ENCODE measurements around the gene EFNA1.
"Not testable (repeated sequence)": the region's sequence is repeated elsewhere in the genome, so short reads cannot be mapped to it uniquely, and the experiment has no call there.

The EFNA1 gene

DNA sequence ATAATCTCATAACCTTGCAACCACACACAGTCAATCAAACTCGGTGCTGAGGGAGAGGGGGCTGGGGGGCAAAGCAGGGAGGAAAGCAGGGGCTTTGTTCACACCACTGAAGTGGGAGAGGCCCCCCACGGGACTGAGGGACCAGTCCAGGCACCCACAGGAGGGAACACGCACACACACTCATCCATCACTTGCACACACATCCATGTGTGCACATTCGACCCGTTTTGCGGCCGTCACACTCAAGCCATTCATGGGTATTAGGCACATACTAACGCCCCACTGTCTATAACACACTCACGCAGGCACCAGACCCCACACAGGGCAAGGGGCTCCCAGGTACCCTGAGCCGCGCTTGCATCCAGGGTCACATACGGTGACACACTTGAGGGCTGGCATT, 35.0 kb upstream of the EFNA1 start:
- DNase-seq: no peak

GRCh38 chr1:155093911-155094621, 33.6 kb upstream of the EFNA1 start:
- DNase-seq: no peak

- no peak for DNase-seq
Measured at GRCh38 chr1:155094622-155094948, 33.1 kb upstream of the EFNA1 start.

- DNase-seq: no peak
Measured at GRCh38 chr1:155099331-155099730, 28.3 kb upstream of the EFNA1 start.

GRCh38 chr1:155103325-155103724, 24.4 kb upstream of the EFNA1 start:
- no peak for DNase-seq

DNA sequence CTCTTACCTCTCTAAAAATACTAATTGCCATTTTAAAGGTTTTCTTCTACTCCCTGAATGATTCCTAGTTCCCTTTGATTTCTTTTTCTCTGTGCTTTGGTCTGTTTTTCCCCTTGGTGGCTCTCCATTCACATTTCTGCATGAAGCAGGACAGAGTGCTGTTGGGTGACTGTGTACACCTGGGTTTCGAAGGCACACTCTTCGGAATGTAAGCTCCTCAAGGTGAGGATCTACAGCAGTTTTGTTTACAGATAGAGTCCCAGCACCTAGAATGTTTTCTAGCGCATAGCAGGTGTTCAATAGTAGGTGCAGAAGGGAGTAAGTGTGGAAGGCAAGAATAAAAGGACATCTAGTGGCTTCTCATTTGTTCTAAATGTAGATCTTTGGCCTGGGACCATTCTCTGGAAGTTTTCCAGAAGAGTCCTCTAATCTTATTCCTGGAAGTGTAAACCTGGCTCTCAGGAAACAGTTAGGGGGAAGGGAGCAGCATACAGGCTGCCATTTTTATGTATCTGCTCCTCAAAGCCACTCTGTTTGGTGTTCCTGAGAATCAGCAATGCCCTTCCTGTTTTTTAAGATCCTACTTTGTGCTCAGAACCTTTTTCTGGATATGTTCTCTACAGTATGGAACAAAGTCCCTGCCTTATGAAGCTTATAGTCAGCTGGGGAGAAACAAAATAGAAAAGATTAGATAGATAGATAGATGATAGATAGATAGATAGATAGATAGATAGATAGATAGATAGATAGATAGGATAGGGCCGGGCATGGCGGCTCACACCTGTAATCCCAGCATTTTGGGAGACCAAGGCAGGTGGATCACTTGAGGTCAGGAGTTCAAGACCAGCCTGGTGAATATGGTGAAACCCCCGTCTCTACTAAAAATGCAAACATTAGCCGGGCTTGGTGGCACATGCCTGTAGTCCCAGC, 22.8 kb upstream of the EFNA1 start:
- no peak for DNase-seq

- DNase-seq: no peak
Measured at GRCh38 chr1:155105604-155106011, 22.1 kb upstream of the EFNA1 start.

GRCh38 chr1:155106862-155107261, 20.8 kb upstream of the EFNA1 start:
- no peak for DNase-seq

- DNase-seq: no peak
Measured at GRCh38 chr1:155107309-155108264, 20.1 kb upstream of the EFNA1 start.

- no peak for DNase-seq
Measured at GRCh38 chr1:155108296-155108695, 19.4 kb upstream of the EFNA1 start.

GRCh38 chr1:155110381-155110780, 17.3 kb upstream of the EFNA1 start:
- DNase-seq: no peak

GRCh38 chr1:155110826-155111225, 16.9 kb upstream of the EFNA1 start:
- no peak for DNase-seq

DNA sequence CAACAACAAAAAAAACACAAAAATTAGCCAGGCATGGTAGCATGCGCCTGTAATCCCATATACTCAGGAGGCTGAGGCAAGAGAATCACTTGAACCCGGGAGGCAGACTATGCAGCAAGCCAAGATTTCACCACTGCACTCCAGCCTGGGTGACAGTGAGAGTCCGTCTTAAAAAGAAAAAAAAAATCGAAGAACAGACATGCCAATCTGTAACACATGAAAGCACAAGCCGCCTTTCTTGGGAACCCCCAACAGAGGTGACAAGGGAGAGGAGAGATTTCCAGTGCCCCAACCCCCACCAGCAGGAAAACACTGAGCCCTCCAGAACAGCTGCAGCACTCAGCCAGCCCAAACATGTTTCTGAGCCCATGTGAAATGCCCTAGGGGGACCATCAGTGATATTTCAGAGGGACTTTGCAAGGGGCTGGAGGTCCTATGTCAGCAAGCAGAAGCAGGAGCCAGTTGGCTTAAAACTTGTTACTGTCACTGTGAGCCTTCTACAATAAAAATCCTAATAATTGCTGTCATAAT, 14.2 kb upstream of the EFNA1 start:
- DNase-seq: no peak

DNA sequence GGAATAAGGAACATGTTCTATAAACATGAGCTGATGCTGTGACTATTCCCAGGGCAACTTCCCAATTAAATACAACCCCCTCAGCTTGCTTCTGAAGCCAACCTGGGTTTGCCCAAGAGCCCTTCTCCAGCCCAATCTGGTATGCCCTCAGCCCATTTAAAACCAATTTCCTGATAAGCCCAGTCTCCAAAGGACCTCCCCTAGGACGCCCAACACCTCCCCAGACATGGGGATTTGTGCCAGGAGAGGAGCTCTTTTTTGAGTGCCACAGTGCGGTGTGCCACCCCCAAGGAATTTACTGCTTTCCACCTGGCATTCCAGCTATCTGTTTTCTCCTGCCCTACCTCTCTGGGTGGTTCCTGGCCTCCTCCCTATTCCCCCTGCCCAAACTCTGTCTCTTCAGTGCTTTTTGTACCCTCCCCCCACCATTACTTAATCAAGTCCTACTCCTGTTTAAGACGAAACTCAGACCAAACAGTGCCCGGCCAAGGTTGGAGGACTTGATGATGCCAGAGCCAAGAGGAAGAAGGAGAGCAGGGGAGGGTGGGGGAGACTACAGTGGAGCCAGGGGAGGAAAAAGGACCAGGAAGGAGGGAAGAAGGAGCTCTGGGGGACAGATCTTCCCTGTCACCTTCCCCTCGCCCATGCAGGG, 11.4 kb upstream of the EFNA1 start:
- DNase-seq: no peak

- DNase-seq: no peak
Measured at GRCh38 chr1:155117610-155118009, 10.1 kb upstream of the EFNA1 start.

GRCh38 chr1:155118090-155118489, 9.6 kb upstream of the EFNA1 start:
- not testable (repeated sequence) for DNase-seq

DNA sequence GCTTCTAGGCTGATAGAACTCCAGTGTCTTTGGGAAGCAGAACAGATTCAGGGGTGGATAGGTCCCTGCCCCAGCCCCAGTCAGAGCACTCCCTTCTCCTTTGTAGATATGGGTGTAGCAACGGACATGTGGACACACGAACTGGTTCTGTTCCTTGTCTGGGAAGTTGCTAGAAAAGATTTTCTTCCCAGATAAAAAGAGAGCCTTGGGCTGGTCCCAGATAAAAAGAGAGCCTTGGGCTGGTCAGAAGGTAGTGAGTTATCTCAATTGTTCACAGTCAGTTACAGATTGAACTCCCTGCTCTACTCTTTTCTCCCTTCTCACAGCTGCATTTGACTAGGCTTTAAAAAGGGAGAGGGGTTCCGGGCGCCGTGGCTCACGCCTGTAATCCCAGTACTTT, 7.4 kb upstream of the EFNA1 start:
- DNase-seq: no peak

DNA sequence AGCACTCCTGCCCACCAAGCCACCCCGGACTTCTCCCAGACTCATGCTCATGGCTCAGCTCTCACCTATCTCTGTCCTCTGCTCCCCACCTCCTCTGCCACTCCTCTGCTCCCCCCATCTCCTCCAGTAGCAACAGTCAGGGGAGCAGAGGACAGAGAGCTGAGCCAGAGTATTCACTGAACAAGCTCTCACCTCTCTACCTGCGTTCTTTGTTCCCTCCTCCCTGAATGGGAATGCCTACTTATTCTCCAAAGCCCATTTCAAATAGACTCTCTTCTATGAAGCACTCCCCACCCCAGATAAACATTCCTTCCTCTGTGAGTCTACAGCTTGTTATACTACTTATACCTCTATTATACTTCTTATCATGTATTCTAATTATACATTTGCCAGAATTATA, 6.4 kb upstream of the EFNA1 start:
- DNase-seq: no peak

DNA sequence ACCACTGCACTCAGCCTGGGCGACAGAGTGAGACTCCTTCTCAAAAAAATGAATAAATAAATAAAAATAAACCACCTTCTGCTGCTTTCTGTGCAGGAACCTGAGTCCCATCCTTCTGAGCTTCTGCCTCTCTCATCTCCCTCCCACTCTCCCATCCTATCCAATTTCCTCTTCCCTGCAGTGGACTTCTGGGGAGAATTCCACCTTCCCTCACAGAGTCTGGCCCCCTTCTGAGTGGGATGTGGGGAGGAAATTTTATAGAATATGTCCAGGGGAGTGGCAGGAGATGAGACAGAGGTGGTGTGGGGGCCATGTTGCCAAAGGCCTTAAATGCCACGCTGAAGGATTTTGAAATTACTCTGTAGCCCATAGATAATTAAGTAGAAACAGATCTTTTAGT, 5.4 kb upstream of the EFNA1 start:
- no peak for DNase-seq

GRCh38 chr1:155123801-155124200, 3.9 kb upstream of the EFNA1 start:
- no peak for DNase-seq

- DNase-seq: no peak
Measured at GRCh38 chr1:155124503-155125463, 2.9 kb upstream of the EFNA1 start.

Measured in CD4-positive, alpha-beta T cell treated with Interleukin-1 beta for 1 hour (primary cell).